A673 (cell line): Measurements from ENCODE around the gene PHC2.

ENCODE experiments used
- CTCF ChIP-seq: fragments of 300-800, 200-600 bp; sonication (generic); conservative IDR thresholded peaks from 2 replicates; pipeline ENCODE4 v1.5.1; 2017; ENCODE audit warnings: low read depth, mild to moderate bottlenecking, antibody characterized with exemption, low read length, moderate library complexity, mixed read lengths
- EZH2 ChIP-seq: fragments of 200-600 bp; sonication (generic); IDR thresholded peaks from 2 replicates; pipeline ENCODE4 v1.6.1; 2017; ENCODE audit warnings: borderline replicate concordance, low read depth, mild to moderate bottlenecking, mixed read lengths, antibody characterized with exemption, low read length; ENCODE audit not compliant: poor library complexity, severe bottlenecking

- TF ChIP-seq CTCF, result no peak
- TF ChIP-seq EZH2, result no peak
Observed at GRCh38 chr1:33446590-33446989, 15.7 kb upstream of the PHC2 start.
